ENCODE data around the gene GRIK3. TPM values are rescaled to one million over a fixed set of nuclear protein-coding genes. Genes with fewer than 3 reads are reported as not detected.

The GRIK3 gene
- total and polyA plus RNA-seq, 7 donors: 0.03 to 0.15 (median 0.04) TPM; not detected in 2

- 69 to 86% (median 78%) methylated on average over 2 of the region's 2 CpGs for WGBS, 3 donors
- Histone ChIP-seq H3K9me3 (peaks cover 3% of the 10 kb centered on the region), H3K4me3 (no peak overlapping the region), H3K27me3 (ENCODE audit: insufficient read depth in 3 of 3, low read length in 2 of 3) (peaks cover 0 to 23% (median 16%) of the 10 kb centered on the region in 3 donors), H3K27ac (no peak overlapping the region), H3K36me3 (ENCODE audit: insufficient read depth in 1 of 2, low read depth in 1 of 2) (no peaks in the 10 kb centered on the region), H3K4me1 (no peaks in the 10 kb centered on the region)
- intact Hi-C loops (cut with DNase I): no loop called here
- no peak for ATAC-seq
- TF ChIP-seq CTCF (IDR thresholded peaks at IDR 0.05): no peak
- no peak for DNase-seq
Observed at GRCh38 chr1:36981126-36981525, 53.2 kb downstream of the GRIK3 start.

GRCh38 chr1:36977731-36978406 lies 56.4 kb downstream of the GRIK3 start:
- TF ChIP-seq CTCF (IDR thresholded peaks at IDR 0.05): no peak
- Histone ChIP-seq H3K9me3 (peaks cover 3% of the 10 kb centered on the region), H3K27me3 (ENCODE audit: insufficient read depth in 3 of 3, low read length in 2 of 3) (peaks cover 0 to 18% (median 11%) of the 10 kb centered on the region in 3 donors), H3K36me3 (ENCODE audit: insufficient read depth in 1 of 2, low read depth in 1 of 2) (no peaks in the 10 kb centered on the region), H3K4me1 (no peaks in the 10 kb centered on the region), H3K27ac (no peak overlapping the region), H3K4me3 (no peak overlapping the region)
- DNase-seq (no peak), ATAC-seq (no peak)
- intact Hi-C loops (cut with DNase I): no loop called here
- 68 to 72% (median 70%) methylated on average over 9 of the region's 9 CpGs for WGBS, 3 donors

- no peak for TF ChIP-seq CTCF (IDR thresholded peaks at IDR 0.05)
- Histone ChIP-seq H3K4me1 (no peaks in the 10 kb centered on the region), H3K27me3 (ENCODE audit: insufficient read depth in 3 of 3, low read length in 2 of 3) (peaks cover 0 to 20% (median 7%) of the 10 kb centered on the region in 3 donors), H3K36me3 (ENCODE audit: insufficient read depth in 1 of 2, low read depth in 1 of 2) (no peaks in the 10 kb centered on the region), H3K4me3 (no peak overlapping the region), H3K27ac (no peak overlapping the region), H3K9me3 (peaks cover 3% of the 10 kb centered on the region)
- ATAC-seq (no peak), DNase-seq (no peak)
- 44 to 45% (median 45%) methylated on average over 5 of the region's 5 CpGs for WGBS, 3 donors
- intact Hi-C loops (cut with DNase I): no loop called here
Observed at GRCh38 chr1:36975642-36976041, 58.7 kb downstream of the GRIK3 start.

GRCh38 chr1:36973056-36973455 lies 61.3 kb downstream of the GRIK3 start:
- Histone ChIP-seq H3K27me3 (ENCODE audit: insufficient read depth in 3 of 3, low read length in 2 of 3) (peaks cover 0 to 15% (median 1%) of the 10 kb centered on the region in 3 donors), H3K4me3 (no peak overlapping the region), H3K27ac (no peak overlapping the region), H3K9me3 (no peaks in the 10 kb centered on the region), H3K36me3 (ENCODE audit: insufficient read depth in 1 of 2, low read depth in 1 of 2) (no peaks in the 10 kb centered on the region), H3K4me1 (no peaks in the 10 kb centered on the region)
- DNase-seq (no peak), ATAC-seq (no peak)
- intact Hi-C loops (cut with DNase I): no loop called here
- 90 to 93% (median 90%) methylated on average over 4 of the region's 4 CpGs for WGBS, 3 donors
- no peak for TF ChIP-seq CTCF (IDR thresholded peaks at IDR 0.05)
